NCI-H2227 (cell line): ENCODE measurements around the gene CCDC146.
A peak's percentile ranks its signal among the peaks of the same experiment; 100 is the strongest.
"Not testable (repeated sequence)": the region's sequence is repeated elsewhere in the genome, so short reads cannot be mapped to it uniquely, and the experiment has no call there.

Source experiments
- DNase-seq: peaks from one replicate; lab custom pipeline; 2025; ENCODE audit not compliant: unreplicated experiment; lab: John Stamatoyannopoulos, UW

CCDC146 gene

DNA sequence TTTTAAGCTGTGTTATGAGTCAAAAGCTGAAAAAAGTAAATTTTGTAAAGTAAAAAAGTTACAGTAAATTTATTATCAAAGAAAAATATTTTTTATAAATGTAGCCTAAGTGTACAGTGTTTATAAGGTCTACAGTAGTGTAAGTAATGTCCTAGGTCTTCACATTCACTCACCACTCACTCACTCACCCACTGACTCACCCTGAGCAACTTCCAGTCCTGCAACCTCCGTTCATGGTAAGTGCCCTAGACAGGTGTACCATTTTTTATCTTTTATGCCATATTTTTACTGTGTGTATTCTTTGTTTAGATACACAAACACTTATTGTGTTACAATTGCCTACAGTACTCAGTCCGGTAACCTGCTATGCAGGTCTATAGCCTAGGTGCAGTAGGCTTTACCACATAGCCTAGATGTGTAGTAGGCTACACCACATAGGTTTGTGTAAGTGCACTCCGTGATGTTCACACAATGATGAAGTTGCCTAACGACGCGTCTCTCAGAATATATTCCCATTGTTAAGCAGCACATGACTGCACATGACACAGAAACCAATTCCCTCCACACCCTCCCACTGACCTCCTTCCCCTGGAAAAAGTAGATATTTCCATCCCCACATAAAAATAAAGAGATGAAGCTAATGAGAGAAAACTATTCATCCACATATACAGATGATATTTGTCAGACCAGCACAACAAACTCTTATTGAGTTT lies 122.0 kb downstream of the CCDC146 start:
- DNase-seq: no peak

DNA sequence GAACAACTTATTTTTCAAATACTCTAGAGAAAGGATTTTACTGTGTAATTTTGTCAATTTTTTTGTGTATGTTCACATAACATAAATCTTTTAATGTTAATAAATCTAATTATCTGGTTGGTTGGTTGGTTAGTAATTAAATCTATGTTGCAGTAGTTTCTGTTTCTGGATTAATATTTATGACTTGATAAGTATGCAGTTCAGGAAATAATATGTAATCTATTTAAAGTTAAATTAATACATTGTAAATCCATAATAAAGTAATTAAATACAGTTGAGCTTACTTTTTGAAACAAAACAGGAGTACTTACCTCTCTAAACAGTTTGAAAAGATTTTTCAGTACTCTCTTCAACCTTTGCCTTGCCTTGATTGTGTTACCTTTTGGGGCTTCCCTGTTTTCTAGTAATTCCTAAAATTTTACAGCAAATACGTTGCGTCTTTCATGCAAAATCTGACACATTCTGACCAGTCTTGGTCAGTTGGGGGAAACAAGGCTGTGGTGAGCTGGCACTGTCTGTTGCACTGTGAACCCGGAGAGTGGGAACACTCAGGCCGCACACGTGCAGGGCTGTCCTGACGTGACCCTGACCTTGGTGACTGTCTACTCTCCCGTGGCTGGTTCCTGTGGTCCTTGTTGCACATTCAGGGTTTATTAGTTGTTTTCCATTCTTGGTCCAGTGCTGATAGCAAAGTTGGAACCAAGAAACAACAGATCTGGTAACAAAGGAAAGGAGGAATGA lies 122.8 kb downstream of the CCDC146 start:
- DNase-seq: no peak

DNA sequence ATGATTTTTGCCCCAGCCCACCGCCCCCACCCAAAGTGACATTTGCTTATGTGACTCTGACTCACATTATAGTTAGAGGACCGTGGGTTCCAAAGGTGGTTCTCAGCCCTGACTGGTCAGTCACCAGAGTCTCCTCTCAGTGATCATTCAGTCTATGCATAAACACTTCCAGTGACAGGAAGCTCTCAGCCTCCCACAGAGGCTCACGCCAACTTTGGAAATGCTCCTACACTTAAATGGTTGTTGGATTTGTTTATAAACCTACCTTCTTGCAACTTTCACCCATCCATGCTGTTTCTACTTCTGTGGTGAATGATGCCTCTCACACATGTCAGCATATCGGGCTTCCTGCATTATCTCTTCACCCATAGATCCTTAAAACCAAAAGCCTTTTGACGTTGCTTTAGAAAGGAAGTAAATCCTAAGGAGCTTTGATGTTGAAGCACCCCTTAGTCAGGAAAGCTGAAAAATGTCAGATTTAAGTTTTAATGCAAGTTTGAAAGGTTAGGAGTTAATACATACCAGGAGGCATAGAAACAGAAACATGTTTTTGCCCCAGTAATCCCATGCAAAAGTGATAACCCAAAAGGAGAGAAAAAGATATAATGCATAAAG lies 123.7 kb downstream of the CCDC146 start:
- no peak for DNase-seq

GRCh38 chr7:77247206-77247850 lies 124.9 kb downstream of the CCDC146 start:
- peak; percentile 85 for DNase-seq

GRCh38 chr7:77248154-77248553 lies 125.7 kb downstream of the CCDC146 start:
- no peak for DNase-seq

DNA sequence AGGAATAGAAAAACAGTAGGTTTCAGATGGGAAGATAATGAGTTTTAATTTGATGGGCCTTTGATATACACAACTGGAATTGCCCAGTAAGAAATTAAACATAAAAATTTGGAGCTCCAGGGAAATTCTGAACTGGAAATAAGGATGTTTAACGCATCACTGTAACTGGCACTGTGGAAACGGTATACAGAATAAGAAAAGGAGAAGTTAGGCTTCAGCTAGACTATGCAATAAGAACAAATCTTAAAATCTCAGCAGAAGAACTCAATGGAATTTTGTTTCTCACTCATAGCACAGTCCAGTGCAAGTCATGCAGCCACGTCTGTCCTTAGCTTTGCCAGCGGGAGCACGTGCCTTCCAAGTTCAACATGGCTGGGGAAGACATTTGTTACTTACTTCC lies 130.1 kb downstream of the CCDC146 start:
- no peak for DNase-seq

DNA sequence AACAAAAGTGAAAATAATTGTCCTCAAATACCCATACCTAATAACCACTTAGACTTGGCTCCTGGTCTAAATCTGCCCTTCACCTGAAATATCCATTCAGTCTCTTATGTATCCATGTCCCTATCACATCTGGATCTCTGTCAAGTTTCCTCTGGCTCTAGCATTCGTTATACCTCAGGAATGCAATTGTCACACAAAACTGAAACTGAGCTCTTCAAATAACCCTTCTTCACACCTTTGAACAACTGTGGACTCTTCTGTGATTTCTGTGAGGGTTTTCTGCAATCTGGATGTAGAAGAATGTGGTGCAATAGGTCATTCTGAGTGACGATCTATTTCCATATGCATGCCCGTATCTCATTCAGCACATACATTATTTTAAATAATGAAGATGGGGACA lies 130.7 kb downstream of the CCDC146 start:
- no peak for DNase-seq

- no peak for DNase-seq
Measured at GRCh38 chr7:77254429-77254828, 132.0 kb downstream of the CCDC146 start.

DNA sequence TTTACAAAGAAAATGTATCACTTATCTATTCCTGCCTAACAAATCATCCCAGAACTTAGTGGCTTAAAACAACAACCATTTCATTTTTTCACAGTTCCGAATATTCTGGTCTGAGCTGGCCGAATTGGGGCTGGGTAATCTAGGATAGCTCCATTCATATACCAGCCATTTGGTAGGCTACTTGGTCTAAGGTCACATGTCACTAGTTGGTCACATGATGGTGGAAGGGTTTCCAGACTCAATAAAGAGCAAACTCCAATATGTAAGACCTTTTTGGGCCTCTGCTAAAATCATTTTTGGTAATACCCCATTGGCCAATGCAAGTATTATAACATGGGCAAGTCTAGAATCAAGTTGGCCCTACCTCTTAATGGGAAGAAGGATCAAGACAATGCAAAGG lies 132.5 kb downstream of the CCDC146 start:
- DNase-seq: no peak

DNA sequence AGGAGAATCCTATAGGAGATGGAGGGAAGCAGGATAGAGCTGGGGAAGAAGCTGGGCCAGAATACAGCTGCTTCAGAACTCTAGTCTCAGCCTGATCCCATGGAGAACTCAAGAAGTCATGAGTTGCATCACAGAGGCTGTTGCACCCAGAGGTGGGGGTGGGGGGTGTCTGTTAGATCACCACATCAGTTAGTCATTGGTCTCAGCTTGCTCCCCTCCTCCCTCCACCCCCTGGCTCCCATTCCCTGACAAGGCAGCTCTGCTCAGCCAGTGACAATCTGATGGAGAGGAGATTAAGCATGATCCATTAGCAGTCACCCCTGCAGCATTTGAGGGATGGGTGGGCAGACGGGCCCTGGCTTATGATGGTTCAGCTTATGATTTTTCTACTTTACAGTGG lies 135.6 kb downstream of the CCDC146 start:
- DNase-seq: no peak

DNA sequence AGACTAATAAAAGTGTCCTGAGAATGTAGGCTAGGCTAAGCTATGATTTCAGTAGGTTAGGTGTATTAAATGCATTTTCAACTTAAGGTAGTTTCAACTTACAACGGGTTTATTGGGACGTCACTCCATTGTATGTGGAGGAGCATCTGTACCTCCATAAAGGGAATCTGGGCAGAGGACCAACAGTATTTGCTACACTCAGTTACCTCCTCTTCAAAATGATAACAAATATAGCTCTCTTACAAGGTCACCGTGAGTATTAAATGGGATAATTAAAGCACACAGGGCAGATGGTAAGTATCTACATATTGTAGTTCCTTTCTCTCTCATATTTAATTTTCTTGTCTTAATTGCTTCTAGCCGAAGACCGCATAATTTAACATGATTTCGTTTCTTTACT lies 136.2 kb downstream of the CCDC146 start:
- no peak for DNase-seq

- no peak for DNase-seq
Measured at GRCh38 chr7:77262316-77262715, 139.9 kb downstream of the CCDC146 start.

DNA sequence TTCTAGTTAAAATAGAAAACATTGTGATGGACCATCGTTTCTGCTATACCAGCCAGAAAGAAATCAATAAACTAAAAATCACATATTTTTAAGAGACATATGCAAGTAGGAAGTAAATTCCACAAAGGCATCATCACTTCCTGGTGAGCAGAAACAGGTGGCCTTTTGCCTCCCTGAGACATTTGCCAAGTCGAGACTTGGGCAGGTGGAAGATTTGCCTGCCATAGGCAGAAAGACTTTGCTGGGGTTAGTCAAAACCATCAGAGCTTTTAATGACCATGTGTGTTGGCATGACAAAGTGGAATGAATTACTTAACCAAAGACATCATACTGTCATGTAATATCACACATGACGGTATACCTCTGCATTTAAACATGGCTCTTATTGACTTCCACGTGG lies 143.3 kb downstream of the CCDC146 start:
- DNase-seq: no peak

DNA sequence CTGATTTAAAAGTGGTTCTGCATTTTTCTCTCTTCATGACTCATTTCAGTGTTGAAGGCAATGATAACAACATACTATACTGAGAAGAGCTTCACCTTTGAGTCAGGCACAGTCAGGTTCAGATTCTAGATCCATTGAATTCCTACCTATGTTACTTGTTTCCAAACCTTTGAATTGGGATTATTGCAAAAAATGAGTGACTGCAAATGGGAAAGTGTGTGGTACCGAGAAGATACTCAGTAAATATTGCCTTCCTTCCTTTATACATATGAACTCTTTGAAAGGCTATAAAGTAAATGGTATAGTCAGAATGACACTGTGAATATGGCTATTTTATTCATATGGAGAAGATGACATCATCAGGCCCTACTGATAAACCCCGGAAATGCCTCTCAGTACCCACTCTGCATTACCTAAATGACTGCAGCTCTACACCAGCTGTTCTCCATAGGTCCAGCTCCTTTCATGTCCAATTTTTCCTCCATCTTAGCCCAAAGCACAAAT lies 143.9 kb downstream of the CCDC146 start:
- no peak for DNase-seq

- no peak for DNase-seq
Measured at GRCh38 chr7:77269360-77270093, 147.1 kb downstream of the CCDC146 start.

- no peak for DNase-seq
Measured at GRCh38 chr7:77270094-77270480, 147.7 kb downstream of the CCDC146 start.

DNA sequence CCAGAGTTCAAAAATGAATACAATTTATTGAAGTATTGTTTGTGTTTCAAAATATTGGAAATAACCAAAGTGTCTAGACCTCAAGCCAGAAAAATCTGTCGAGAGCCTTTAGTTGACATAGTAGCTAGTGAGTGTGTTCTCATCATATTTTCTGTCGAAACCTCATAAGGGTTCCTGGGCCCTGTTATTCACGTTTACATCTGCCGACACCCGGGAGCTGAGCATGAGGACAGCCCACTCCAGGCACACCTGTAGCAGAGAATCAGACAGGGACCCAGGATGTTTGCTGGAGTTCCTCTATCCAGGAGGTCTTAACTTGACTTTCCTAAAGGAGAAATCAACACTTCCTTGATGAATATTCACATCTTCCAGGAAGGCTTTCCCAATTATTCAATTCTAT lies 149.4 kb downstream of the CCDC146 start:
- no peak for DNase-seq

- not testable (repeated sequence) for DNase-seq
Measured at GRCh38 chr7:77275663-77276062, 153.2 kb downstream of the CCDC146 start.

- DNase-seq: no peak
Measured at GRCh38 chr7:77276120-77276519, 153.7 kb downstream of the CCDC146 start.

DNA sequence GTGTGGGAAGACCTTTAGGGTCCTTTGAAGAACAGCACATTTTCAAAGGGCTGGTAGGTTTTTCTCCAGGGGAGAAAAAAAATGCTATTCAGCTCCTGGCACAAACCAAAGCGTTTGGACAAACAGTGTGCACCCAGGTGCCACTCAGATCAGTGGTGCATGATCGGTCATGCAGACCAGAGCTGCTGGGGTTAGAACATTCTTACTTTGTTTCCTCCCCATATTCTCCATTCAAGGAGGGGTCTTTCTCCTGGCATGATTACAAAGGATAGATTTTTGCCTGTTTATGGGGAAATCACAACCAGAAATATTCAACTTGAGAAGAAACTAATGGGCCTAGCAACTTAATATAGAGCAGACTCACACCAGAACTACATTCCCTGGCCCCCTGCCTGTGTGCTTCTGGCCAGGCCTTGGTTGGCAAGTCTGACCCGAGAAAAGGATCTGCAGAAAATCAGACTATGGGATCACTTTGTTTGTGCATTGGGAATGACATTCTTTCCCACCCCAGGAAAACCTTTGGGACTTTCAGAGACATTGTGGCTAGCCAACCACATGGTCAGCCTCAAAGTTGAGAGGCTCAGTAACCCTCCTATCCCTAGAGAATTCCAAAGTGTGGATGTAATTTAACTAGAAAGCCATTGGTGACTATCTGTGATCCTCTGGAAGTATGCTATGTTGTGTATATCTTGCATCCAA lies 159.5 kb downstream of the CCDC146 start:
- no peak for DNase-seq
